Lung (tissue), 12 donors: ENCODE measurements around the gene VPS39. TPM values are rescaled to one million over a fixed set of nuclear protein-coding genes. Genes with fewer than 3 reads are reported as not detected.

Experiments
- ATAC-seq: fragments of 200-7000 bp; cut with Tn5 transposase; one replicate; pipeline ENCODE4 v1.9.1; 2020; ENCODE audit warnings: moderate number of reproducible peaks; ENCODE audit not compliant: insufficient read depth, low FRiP score
- DNase-seq, 3 donors: peaks; one replicate each; pipeline ENCODE4 v3.0.0-alpha.2; 2013 to 2017
- H3K27ac ChIP-seq, 2 donors: one replicate each; pipeline ENCODE4 v1.5.1; 2013; ENCODE audit warnings: mild to moderate bottlenecking in 2 of 2, moderate library complexity in 2 of 2, control low read depth in 1 of 2, inconsistent platforms in 1 of 2, low read depth in 1 of 2, low read length in 1 of 2
- H3K27me3 ChIP-seq, 3 donors: one replicate each; pipeline ENCODE4 v1.5.1; 2013; ENCODE audit warnings: low read length in 2 of 3; ENCODE audit not compliant: control insufficient read depth in 3 of 3, insufficient read depth in 3 of 3
- H3K36me3 ChIP-seq, 4 donors: one replicate each; pipeline ENCODE4 v1.5.1; 2013; ENCODE audit warnings: low read length in 4 of 4, mild to moderate bottlenecking in 1 of 4, moderate library complexity in 1 of 4; ENCODE audit not compliant: control insufficient read depth in 4 of 4, insufficient read depth in 4 of 4
- H3K4me1 ChIP-seq, 5 donors: one replicate each; pipeline ENCODE4 v1.5.1; 2013; ENCODE audit warnings: low read length in 5 of 5, mild to moderate bottlenecking in 2 of 5, moderate library complexity in 1 of 5; ENCODE audit not compliant: control insufficient read depth in 5 of 5, insufficient read depth in 5 of 5
- H3K4me3 ChIP-seq: one replicate; pipeline ENCODE4 v1.5.1; 2013; ENCODE audit warnings: mild to moderate bottlenecking, control low read depth, moderate library complexity
- H3K9ac ChIP-seq, 2 donors: one replicate each; pipeline ENCODE4 v1.5.1; 2013; ENCODE audit warnings: low read length in 2 of 2, control low read depth in 1 of 2; ENCODE audit not compliant: insufficient read depth in 1 of 2
- H3K9me3 ChIP-seq, 4 donors: one replicate each; pipeline ENCODE4 v1.5.1; 2013; ENCODE audit warnings: low read length in 3 of 4, mild to moderate bottlenecking in 1 of 4, moderate library complexity in 1 of 4; ENCODE audit not compliant: control insufficient read depth in 4 of 4, insufficient read depth in 3 of 4
- CTCF ChIP-seq: IDR thresholded peaks from 2 replicates; pipeline ENCODE4 v1.5.1; 2012; ENCODE audit warnings: mild to moderate bottlenecking; ENCODE audit errors: control extremely low read depth, extremely low read depth
- WGBS, 2 donors: extraction: QIAGEN DNeasy Blood & Tissue Kit; methylation state at CpG; one replicate each; pipeline ENCODE4 v1.1.7; 2013; 5-methylcytosine and 5-hydroxymethylcytosine counted together
- polyA plus RNA-seq, 2 donors: library from polyadenylated mRNA; stranded (reverse); fragments of 200-250 nt; gene quantifications; one replicate each; pipeline ENCODE4 v1.2.1, GENCODE V29; 2013
- total RNA-seq, 2 donors: library from RNA; depleted of rRNA in 1 of 2; stranded (reverse); fragments of >200 nt in 1 of 2; gene quantifications; one replicate each; pipeline ENCODE4 v1.2.1, GENCODE V29; 2014 to 2021
- donor health status: control.
- donor health status: control.
- donor health status: Bipolar disorder and iron deficiency.
- donor health status: healthy.
- donor health status: DM: yes; HTN: yes; CAD: no.

The VPS39 gene
- total and polyA plus RNA-seq, 4 donors, result 29.4 to 99.1 (median 51.5) TPM

GRCh38 chr15:42171795-42172194 is 36.3 kb downstream of the VPS39 start:
- Histone ChIP-seq H3K36me3 (peaks cover 25 to 48% (median 33%) of the 10 kb centered on the region in 4 donors), H3K9me3 (no peaks in the 10 kb centered on the region), H3K9ac (no peak overlapping the region), H3K4me1 (peaks cover 0 to 6% (median 0%) of the 10 kb centered on the region in 5 donors), H3K27ac (peak overlapping the region in 1 of 2 donors; percentile 6), H3K27me3 (no peaks in the 10 kb centered on the region), H3K4me3 (no peak overlapping the region)
- no peak for TF ChIP-seq CTCF
- WGBS, 2 donors, result 53 to 68% methylated on average over 1 of the region's 1 CpG
- DNase-seq, result no peak
- ATAC-seq, result no peak

GRCh38 chr15:42171122-42171521 is 37.0 kb downstream of the VPS39 start:
- H3K27ac ChIP-seq, result no peak overlapping the region
- WGBS, 2 donors, result 43 to 80% methylated on average over 1 of the region's 1 CpG
- peaks cover 31 to 54% (median 39%) of the 10 kb centered on the region in 4 donors for H3K36me3 ChIP-seq

GRCh38 chr15:42166225-42166940 is 41.7 kb downstream of the VPS39 start:
- Histone ChIP-seq H3K4me3 (no peak overlapping the region), H3K9me3 (no peaks in the 10 kb centered on the region), H3K9ac (no peak overlapping the region), H3K27me3 (no peaks in the 10 kb centered on the region), H3K36me3 (peaks cover 40 to 66% (median 59%) of the 10 kb centered on the region in 4 donors), H3K27ac (no peak overlapping the region), H3K4me1 (peaks cover 0 to 2% (median 0%) of the 10 kb centered on the region in 5 donors)
- ATAC-seq (no peak), DNase-seq (no peak)
- no peak for TF ChIP-seq CTCF
- WGBS, 2 donors, result 94 to 95% methylated on average over 13 of the region's 13 CpGs

More at GRCh38 chr15:42171122-42171521, 37.0 kb downstream of the VPS39 start:
- ATAC-seq, result no peak
- Histone ChIP-seq H3K4me3 (no peak overlapping the region), H3K9ac (no peak overlapping the region), H3K9me3 (no peaks in the 10 kb centered on the region), H3K27me3 (no peaks in the 10 kb centered on the region), H3K4me1 (peaks cover 0 to 6% (median 0%) of the 10 kb centered on the region in 5 donors)
- TF ChIP-seq CTCF, result no peak
- DNase-seq, result no peak
